Common myeloid progenitor, CD34-positive (primary cell): Measurements from ENCODE around the gene TMIGD3.
A peak's percentile ranks its signal among the peaks of the same experiment; 100 is the strongest.

ENCODE experiments used
- CTCF ChIA-PET: fragments of 350-600 bp; sonication (Branson Sonifier 250); formaldehyde crosslinking; loops from one replicate; lab custom pipeline; 2021; ENCODE audit warnings: antibody characterized with exemption; lab: Charles Lee
- POLR2A ChIA-PET: fragments of 350-600 bp; sonication (Branson Sonifier 250); formaldehyde crosslinking; loops from one replicate; lab custom pipeline; 2021; ENCODE audit warnings: antibody characterized with exemption; lab: Charles Lee
- DNase-seq, 3 donors: peaks; one replicate each; pipeline versions ENCODE4 v3.0.0 to v3.0.0-alpha.2; 2013
- H3K27ac ChIP-seq, 2 experiments: 1 replicate in 1 of 2; 2 replicates in 1 of 2; pipeline ENCODE4 v1.7.0; 2013; ENCODE audit warnings: inconsistent platforms in 2 of 2, low read length in 2 of 2, mild to moderate bottlenecking in 2 of 2, low read depth in 1 of 2, moderate library complexity in 1 of 2; ENCODE audit not compliant: severe bottlenecking in 2 of 2, insufficient read depth in 1 of 2, poor library complexity in 1 of 2
- H3K27me3 ChIP-seq, 5 experiments: replicated peaks in 2 of 5; 1 replicate in 3 of 5; 2 replicates in 2 of 5; pipeline versions ENCODE4 v1.6.1 to v1.7.0; 2013; ENCODE audit warnings: low read length in 4 of 5, mild to moderate bottlenecking in 2 of 5, moderate library complexity in 2 of 5, inconsistent platforms in 1 of 5; ENCODE audit not compliant: insufficient read depth in 5 of 5, control insufficient read depth in 4 of 5
- H3K36me3 ChIP-seq, 4 experiments: 1 replicate in 2 of 4; 2 replicates in 2 of 4; pipeline versions ENCODE4 v1.6.1 to v1.7.0; 2013; ENCODE audit warnings: low read length in 3 of 4, control low read depth in 1 of 4, mild to moderate bottlenecking in 1 of 4; ENCODE audit not compliant: control insufficient read depth in 4 of 4, insufficient read depth in 4 of 4
- H3K4me1 ChIP-seq, 4 experiments: 1 replicate in 3 of 4; 2 replicates in 1 of 4; pipeline versions ENCODE4 v1.6.1 to v1.7.1; 2013; ENCODE audit warnings: low read length in 3 of 4, mild to moderate bottlenecking in 3 of 4, control low read depth in 1 of 4, inconsistent platforms in 1 of 4, moderate library complexity in 1 of 4; ENCODE audit not compliant: control insufficient read depth in 4 of 4, insufficient read depth in 4 of 4; ENCODE audit errors: control extremely low read depth in 1 of 4
- H3K4me3 ChIP-seq, 7 experiments: 1 replicate in 4 of 7; 2 replicates in 3 of 7; pipeline versions ENCODE4 v1.5.1 to v1.7.0; 2013; ENCODE audit warnings: mild to moderate bottlenecking in 7 of 7, low read length in 6 of 7, moderate library complexity in 6 of 7, inconsistent platforms in 2 of 7, low read depth in 2 of 7, control low read depth in 1 of 7; ENCODE audit not compliant: insufficient read depth in 4 of 7, control insufficient read depth in 1 of 7; ENCODE audit errors: extremely low read depth in 1 of 7
- H3K9me3 ChIP-seq, 5 experiments: 1 replicate in 4 of 5; 2 replicates in 1 of 5; pipeline versions ENCODE4 v1.6.1 to v1.7.1; 2013; ENCODE audit warnings: low read length in 4 of 5, mild to moderate bottlenecking in 2 of 5, inconsistent platforms in 1 of 5, low read depth in 1 of 5, moderate library complexity in 1 of 5; ENCODE audit not compliant: control insufficient read depth in 4 of 5, insufficient read depth in 2 of 5; ENCODE audit errors: control extremely low read depth in 1 of 5
- whole genome bisulfite sequencing: methylation state at CpG from one replicate; pipeline ENCODE4 v1.1.5; 2013; ENCODE audit not compliant: insufficient coverage; 5-methylcytosine and 5-hydroxymethylcytosine counted together

The TMIGD3 gene

GRCh38 chr1:111441573-111442192 is 61.8 kb downstream of the TMIGD3 start:
- ChIA-PET POLR2A (no interaction called here), CTCF (interaction anchor here (0.7 to 2.3 kb wide), 8 partner anchors 8 to 327 kb away, joined by 3 to 14 read pairs (median 4); no protein-coding TSS in a partner anchor)
- Histone ChIP-seq H3K9me3 (no peaks in the 10 kb centered on the region), H3K36me3 (peaks cover 15 to 83% (median 58%) of the 10 kb centered on the region in 4 experiments), H3K27ac (no peak overlapping the region), H3K4me3 (no peak overlapping the region), H3K4me1 (peaks cover 0 to under 1% (median 0%) of the 10 kb centered on the region in 4 experiments), H3K27me3 (no peaks in the 10 kb centered on the region)
- DNase-seq: peak; percentile 58 to 75 (median 71)
- 86% methylated on average over 3 of the region's 9 CpGs for WGBS

GRCh38 chr1:111439461-111440351 is 63.7 kb downstream of the TMIGD3 start:
- H3K27me3 ChIP-seq: no peaks in the 10 kb centered on the region
- 96% methylated on average over 3 of the region's 3 CpGs for WGBS
- H3K4me1 ChIP-seq: no peaks in the 10 kb centered on the region
- no peak overlapping the region for H3K4me3 ChIP-seq
- ChIA-PET CTCF (interaction anchor here (1.1 to 2.3 kb wide), 4 partner anchors 8 to 241 kb away, joined by 3 to 14 read pairs (median 4); no protein-coding TSS in a partner anchor), POLR2A (no interaction called here)
- DNase-seq: no peak
- H3K36me3 ChIP-seq: peaks cover 13 to 68% (median 48%) of the 10 kb centered on the region in 4 experiments
- no peak overlapping the region for H3K27ac ChIP-seq
- no peaks in the 10 kb centered on the region for H3K9me3 ChIP-seq

- ChIA-PET POLR2A (no interaction called here), CTCF (interaction anchor here (1.2 to 1.9 kb wide), 2 partner anchors 9 to 16 kb away, joined by 3 to 8 read pairs; partner anchors contain the start of gene OVGP1)
- Histone ChIP-seq H3K4me3 (no peak overlapping the region), H3K27ac (no peak overlapping the region), H3K4me1 (no peaks in the 10 kb centered on the region), H3K9me3 (no peaks in the 10 kb centered on the region), H3K27me3 (no peaks in the 10 kb centered on the region), H3K36me3 (peaks cover 4 to 39% (median 26%) of the 10 kb centered on the region in 4 experiments)
- WGBS: 62% methylated on average over 3 of the region's 3 CpGs
- no peak for DNase-seq
Observed at GRCh38 chr1:111436726-111437125, 66.7 kb downstream of the TMIGD3 start.
